Left kidney (tissue), 2 donors: ENCODE measurements around the gene GRID2. TPM values are rescaled to one million over a fixed set of nuclear protein-coding genes. Genes with fewer than 3 reads are reported as not detected.
A peak's percentile ranks its signal among the peaks of the same experiment; 100 is the strongest.

ENCODE experiments used
- DNase-seq: peaks from one replicate; pipeline ENCODE4 v3.0.0-alpha.2; 2013
- polyA plus RNA-seq: library from polyadenylated mRNA; unstranded; fragments of 120-200 nt; gene quantifications from one replicate; pipeline ENCODE4 v1.2.1, GENCODE V29; 2013; ENCODE audit not compliant: insufficient read length

Gene GRID2
- polyA plus RNA-seq, 1 donor: 5.6 TPM

DNA sequence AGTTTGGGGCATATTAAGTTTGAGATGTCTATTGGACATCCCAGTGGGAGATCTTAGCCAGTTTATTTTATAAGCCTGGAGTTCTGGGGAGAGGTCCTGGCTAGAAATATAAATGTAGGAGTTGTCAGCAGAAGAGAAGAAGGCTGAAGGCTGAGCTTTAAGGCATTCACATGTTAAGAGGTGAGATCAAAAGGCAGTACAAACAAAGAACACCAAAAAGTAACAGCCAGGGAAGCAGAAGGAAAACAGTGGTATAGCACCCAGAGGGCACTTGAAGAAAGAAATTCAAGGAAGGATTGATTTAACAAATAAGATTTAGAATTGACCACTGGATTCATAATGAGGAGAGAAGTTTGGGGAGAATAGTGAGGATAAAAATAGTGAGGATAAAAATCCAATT, 1383.5 kb downstream of the GRID2 start:
- DNase-seq: no peak

DNA sequence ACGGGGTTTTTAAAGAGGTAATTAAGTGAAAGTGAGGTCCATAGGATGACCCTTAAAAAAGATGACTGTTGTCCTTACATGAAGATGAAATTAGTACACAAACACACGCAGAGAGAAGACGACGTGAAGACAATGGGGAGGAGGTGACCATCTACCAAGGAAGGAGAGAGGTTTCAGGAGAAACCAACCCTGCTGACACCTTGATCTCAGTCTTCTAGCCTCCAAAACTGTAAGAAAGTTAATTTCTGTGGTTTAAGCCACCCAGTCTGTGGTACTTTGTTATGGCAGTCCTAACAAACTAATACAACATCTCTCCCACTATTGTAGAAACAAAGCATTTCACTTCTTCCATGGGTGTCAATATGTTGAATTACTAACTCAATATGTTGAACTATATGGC, 1385.2 kb downstream of the GRID2 start:
- DNase-seq: no peak

DNA sequence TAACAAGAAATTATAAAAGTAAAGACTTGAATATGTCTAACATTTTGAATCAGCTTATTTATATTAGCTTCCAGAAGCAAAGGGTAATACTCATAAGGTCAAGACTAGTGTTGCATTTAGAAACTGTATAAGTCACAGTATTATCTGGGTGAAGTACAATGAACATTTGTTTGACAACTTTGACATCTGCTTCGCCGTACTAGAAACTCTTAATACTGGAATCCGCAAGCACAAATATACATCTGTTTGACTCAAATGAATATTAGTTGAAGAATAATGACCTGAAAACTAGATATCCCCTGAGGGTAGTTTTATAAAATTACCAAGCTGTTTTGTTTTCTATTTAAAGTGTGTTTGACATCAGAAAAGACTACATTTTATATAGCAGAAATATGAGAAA, 1389.4 kb downstream of the GRID2 start:
- no peak for DNase-seq

DNA sequence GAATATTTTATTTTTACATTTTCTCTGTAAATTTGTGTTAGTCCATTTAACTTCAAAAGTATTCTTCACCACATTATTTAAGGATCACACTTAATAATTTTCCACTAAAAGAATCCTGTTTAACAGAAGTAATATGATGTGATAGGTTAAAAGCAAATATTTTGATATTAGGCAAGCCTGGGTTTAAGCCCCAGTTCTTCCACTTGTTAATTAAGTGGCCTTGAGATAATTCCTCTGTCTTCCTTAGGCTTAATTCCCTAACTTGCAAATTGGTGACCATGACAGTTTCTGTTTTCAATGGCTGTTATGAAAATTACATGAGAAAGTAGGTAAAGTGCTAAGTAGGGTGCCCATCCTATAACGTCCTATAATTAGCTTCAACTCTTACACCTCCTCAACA, 1394.9 kb downstream of the GRID2 start:
- DNase-seq: no peak

DNA sequence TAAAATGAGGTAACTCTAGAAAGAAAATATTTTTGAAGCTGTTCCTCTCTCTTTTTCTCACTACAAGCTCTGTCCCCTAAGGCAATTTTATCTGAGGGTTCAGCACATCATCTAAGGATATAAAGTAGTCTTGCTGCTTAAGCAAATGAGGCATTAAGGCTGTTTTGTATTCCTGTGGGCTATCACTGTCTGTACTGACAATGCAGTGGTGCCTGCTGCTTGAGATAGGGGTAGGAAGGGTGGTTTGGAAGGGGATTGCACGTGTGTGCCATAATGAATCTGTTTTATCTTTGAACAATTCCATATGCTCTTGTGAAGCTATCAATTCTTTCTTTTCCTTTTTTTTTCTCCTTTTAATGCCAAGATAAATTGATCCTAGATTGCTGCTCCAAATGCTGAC, 1396.8 kb downstream of the GRID2 start:
- DNase-seq: no peak

DNA sequence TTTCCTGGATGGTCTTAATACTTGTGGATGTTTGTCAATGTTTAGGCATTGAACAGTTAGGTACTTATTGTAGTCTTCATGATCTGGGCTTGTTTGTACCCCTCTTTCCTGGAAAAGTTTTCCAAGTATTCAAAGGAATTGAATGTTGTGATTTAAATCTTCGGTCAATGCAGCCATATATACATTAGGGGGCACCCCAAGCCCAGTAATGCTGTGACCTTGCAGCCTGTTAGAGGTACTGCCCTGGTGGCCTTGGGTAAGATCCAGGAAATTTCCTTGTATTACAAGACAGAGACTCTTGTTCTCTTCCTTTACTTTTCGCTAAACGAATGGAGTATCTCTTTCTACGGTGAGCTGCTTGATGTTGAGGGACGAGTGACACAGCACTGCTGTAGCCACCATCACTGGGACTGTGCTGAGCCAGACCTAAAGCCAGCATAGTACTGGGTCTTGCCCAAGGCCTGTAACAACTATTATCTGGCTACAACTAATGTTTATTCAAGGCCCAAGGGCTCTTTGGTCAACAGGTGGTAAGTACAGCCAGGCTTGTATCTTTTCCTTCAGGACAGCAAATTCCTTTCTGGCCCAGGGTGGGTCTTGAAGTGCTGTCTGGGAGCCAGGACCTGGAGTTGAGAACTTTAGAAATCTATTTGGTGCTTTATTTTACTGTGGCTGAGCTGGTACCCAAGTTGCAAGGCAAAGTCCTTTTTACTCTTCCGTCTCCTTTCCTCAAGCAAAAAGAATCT, 1406.5 kb downstream of the GRID2 start:
- no peak for DNase-seq

DNA sequence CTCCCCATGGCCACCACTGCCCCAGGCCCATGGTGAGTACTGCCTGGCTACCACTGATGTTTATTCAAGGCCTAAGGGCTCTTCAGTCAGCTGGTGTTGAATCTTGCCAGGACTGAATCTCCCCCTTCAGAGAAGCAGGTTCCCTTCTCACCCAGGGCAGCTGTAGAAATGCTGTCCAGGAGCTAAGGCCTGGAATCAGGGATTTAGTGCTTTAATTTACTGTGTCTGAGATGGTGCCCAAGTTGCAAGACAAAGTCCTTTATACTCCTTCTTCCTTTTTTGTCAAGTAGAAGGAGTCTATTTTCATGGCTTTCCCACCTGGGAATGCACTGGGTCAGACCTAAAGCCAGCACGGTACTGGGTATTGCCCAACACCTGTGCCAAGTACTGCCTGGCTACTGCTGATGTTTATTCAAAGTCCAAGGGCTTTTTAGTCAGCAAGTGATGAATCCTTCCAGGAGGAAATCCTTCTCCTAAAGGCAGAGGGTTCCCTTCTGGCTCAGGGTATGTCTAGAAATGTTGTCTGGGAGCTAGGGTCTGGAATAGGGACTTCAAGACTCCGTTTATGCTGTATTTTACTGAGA, 1407.2 kb downstream of the GRID2 start:
- no peak for DNase-seq

DNA sequence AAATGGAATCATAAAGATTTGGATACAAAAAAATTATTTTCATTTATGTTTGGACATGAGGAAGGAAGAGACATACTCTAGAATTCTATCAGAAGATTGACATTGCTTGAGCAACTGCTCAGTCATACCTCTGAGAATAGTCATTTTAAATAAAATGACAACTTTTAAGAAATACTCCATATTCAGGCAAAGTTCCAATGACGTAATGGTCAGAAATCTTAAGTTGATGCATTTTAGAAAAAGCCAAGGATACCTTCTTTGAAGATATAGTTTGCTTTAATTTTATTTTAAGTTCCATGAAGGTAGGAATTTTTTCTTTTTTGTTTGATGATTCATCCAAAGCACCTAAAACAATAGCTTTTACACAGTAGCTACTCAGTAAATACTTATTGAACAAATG, 1414.5 kb downstream of the GRID2 start:
- no peak for DNase-seq

DNA sequence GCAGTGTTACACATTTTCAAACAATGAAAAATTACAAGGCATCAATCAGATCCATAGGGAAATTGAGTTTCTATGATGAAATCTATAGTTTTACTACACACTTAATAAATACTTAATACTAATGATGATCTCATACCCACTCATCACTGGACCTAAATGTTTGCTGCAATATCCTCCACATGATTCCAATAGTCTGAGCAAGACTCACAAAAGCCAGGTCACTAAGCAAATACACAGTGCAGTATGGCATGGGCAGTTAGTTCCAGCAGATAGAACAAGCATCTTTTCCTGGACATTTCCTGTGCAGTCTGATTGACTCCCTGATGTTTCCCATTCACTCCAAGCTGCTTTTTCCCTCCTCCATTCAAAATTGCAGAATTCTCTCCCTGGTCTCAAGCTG, 1415.8 kb downstream of the GRID2 start:
- DNase-seq: no peak

DNA sequence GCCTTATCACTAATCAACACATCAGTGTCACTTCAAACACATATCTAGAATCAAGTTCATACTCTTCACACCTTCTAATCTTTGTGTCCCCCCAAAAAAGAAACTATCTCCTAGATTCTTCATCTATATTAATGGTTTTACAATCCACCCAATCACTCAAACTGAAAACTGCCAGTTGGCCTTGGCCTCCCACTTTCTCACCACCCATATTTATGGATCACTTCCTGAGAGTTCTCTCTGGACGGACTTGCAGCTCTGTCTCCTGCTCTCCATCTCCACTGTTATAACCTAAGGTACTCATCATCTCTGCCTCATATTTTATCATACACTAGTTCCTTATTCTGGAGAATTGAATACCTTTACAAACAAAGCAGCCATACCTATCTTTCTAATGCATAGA, 1418.7 kb downstream of the GRID2 start:
- DNase-seq: no peak

DNA sequence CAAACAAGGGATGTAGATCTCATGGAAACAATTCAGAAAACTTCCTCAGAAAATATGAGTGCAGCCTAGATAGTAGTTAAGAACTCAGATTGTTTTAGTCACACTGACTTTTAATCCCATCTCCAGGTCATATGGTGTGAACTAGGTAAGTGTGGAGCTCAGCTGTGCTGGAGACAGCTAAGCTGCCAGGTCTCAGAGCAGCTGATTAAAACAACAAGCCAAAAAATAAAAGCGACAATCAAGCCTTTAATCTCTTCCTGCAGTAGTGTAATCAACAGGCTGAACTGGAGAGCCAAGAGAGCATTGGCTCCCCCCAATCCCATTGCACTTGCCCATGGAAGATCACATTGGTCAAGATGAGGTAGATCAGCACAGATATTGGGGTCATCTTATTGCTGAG, 1426.5 kb downstream of the GRID2 start:
- no peak for DNase-seq

DNA sequence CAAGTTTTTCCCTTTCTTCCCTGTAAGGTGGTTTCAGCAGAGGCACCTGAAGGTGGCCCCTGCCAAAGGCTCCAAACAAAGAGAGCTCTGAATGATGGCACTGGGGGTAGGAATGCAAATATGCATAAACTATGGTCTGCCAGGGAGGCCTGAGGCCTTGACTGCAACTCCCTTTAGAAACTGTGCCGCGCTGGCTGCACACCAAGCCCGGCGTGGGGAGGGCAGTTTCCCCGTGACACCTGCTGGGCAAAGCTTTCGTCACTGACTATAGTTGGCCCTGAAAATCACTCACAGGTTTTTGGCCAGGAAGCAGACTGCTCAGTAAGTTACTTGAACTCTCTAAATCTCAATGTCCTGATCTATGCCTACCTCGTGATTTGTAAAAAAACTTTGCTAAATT, 1427.0 kb downstream of the GRID2 start:
- no peak for DNase-seq

DNA sequence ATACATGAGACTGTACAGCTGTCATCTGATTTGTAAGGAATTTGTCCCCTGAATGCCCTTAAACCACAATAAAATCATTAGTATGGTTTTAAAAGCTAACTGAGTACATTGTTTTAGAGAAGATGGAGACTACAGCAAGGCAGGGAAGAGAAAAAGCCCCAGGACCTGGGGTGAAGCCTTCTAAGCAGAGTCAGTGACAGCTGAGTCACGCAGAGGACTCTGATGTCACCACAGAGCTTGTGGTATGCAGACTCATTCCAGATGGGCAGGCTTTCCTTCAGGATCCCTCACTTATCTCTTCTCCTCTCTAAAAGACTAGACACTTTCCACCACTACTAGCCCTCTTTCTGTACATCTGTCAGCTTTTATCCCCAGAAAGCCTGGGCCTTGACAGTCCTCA, 1427.7 kb downstream of the GRID2 start:
- DNase-seq: peak; percentile 7

DNA sequence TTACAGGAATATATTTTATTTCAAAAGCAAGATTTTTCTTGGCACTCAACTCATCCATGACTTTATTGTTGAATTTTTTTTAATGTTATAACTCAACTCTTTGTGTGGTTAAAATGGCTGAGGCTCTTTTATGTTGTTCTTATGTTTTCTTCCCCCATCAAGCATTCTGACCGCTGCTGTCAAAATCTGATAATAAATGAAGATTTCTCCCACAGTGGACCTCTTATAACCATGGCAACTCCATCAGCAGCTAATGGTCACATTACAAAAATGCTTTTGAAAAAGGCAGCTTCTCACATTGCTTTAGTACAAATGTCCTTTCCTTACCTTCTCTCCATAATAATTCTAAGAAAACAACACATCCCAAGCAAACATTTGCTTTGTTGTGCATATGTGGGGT, 1428.7 kb downstream of the GRID2 start:
- no peak for DNase-seq

DNA sequence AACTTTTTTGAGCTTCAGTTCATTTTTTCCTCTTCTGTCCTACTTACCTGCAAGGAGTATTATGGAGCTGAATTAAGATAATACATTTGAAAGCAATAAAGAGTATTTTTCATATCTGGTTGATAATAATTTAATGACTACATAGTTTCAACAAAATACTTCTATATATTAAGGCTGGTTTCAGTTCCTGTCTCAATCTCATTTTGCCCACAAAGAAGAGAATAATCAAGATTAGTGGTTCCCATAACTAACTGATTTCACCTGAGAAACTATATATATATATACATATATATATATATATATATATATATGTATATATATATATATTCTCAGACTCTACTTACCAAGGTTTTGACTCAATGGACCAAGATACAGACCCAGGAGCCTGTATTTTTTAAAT, 1437.1 kb downstream of the GRID2 start:
- DNase-seq: no peak

DNA sequence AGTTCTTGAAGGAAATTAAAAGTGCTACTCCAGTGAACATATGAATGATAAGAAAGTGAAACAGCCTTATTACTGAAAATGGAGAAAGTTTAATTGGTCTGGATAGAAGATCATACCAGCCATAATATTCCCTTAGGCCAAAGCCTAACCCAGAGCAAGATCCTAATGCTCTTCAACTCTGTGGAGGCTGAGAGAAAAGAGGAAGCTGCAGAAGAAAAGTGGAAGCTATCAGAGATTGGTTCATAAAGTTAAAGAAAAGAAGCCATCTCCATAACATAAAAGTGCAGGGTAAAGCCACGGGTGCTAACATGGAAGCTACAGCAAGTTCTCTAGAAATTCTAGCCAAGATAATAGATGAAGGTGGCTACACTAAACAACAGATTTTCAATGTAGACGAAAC, 1439.3 kb downstream of the GRID2 start:
- DNase-seq: no peak

DNA sequence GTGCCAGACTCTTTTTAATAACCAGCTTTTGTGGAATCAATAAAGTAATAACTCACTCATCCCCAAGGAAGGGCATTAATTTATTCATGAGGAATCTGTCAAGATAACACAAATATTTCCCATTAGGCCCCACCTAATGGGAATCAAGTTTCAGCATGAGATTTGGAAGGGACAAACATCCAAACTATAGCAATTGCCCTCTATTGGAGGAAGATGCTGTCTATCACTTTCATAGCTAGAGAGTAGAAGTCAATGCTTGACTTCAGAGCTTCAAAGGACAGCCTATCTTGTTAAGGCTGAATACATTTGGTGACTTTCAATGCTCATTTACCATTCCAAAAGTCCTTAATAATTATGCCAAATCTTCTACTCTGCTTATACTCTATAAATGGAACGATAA, 1439.9 kb downstream of the GRID2 start:
- no peak for DNase-seq

DNA sequence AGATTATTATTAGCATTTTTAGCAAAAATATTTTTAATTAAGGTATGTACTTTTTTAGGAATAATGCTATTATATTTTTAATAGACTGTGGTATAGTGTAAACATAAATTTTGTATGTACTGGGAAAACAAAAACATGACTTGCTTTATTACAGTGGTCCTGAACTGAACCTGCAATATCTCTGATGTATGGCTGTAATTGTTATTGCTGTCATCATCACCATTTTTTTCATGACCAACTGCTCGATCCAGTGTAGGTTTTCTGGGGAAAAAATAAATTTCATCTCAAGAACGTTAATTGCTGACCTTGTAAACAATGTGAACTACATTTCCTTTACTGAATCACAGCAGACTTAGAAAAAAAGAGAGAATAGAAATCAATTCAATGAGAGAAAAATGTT, 1441.2 kb downstream of the GRID2 start:
- DNase-seq: no peak

DNA sequence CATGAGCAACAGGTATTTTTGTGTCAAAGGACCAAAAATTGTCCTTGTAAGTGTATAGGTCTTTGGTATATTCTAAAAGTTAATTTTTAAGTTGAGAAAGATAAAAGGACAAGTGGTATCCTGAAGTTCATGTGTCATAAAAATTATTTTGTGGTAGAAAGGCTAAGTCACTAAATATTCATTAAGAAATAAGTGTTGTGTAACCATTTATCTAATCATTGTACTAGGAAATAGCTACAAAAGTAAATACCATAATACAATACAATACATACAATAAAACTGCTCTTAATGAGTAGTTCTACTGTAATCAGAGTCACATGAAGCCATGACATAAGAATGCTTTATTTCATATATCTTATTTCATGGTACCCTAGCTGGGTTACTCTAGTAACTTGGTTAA, 1442.3 kb downstream of the GRID2 start:
- no peak for DNase-seq

DNA sequence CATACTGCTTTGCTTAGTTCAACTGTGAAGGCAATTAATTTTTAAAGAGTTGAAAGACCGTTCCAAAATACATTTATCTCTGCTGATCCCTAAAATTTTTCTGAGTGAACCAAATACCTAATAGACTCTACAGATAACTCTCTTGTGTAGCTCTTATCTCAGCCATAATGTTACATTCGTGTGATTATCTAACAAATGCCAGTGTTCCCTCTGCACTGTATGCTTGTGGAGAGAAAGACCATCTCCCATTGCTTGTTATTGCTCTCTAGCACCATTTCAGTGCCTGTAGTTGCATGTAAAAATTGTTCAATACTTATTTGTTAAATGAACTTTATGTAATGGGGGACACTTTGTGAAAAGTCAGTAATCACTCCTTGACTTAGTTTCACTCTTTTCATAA, 1443.5 kb downstream of the GRID2 start:
- no peak for DNase-seq

DNA sequence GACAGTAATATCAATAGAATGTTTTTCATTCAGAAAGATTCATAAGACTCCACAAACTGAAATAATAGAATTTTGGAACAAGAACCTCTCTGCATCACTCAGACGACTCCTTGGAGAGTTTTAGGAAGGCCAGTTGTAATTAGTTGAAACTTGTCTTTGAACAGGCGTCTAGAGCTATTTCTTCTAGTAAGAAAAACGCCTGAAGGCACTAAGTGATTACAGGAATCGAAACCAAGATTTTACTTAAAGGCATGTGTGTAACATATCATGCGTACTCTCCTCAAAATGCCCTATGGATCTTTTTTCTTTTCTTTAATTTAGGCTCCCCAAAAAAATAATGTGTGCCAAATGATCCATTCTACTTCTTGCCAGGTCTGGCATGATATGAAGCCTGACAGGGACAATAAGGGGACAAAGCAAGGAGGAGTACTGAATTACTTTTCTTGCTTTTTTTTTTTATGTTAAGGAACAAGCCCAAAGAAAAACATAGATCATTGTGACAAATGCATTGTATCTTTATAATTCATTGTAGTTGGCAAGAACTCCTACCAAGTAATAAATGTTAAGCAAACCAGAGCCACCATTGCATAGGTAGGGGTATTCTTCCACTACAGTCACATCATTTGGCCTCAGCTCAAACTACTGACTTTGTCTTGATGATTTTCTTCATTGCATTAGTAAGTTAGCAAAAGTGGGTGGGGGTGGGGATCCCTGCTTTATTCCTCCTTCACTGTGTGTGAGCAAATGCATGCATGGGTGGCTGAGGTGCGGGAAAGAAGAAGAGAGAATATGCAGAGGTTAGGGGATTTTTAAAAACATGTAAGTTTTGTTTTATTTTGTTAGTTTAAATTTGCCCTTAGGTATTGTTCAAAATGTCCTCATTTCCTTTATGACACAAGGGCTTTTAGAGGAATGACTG, 1444.9 kb downstream of the GRID2 start:
- no peak for DNase-seq

DNA sequence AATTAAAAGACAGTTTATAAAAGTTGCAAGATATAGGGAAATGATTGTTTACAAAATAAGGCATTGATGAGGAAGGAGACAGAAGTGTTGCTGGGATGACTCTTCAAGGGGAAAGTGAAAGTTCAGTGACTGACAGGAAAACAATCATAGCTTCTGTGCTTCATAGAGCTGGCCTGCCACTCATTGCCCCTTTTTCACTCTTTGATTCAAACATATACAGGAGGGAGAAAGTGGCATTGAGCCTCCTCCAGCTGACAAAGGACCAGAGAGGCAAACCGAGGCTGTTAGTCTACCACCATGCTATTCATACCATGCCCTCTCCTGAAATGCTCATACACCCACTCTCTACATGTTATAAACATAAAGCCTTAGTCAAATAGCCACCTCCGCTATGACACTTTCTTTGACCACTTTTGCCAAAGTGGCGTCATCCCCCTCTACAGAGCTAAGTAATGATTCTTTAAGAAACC, 1445.6 kb downstream of the GRID2 start:
- DNase-seq: no peak

DNA sequence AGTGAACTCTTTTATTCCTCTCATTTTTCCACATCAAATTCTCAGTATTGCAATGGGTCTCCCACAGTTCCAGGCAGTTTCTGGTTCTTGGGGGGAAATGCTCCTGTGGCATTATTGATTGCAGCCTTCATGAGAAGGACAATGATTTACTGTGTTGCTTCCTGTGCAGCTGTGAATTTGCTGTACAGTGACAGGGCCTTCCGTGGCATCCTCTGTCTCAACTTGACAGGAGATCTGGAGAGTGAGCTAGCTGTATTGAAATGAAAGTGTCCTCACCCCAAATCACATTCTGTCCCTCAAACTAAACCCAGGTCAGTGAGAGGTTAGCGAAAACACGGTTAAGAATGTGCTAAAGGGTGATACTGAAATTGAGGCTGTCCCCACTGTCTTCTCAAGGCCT, 1447.6 kb downstream of the GRID2 start:
- no peak for DNase-seq
